ENCODE results near the gene APOBEC3C.

- TF ChIP-seq CTCF (conservative IDR thresholded peaks at IDR 0.05 in 1 of 2, IDR thresholded peaks at IDR 0.05 in 1 of 2; ENCODE audit: low read depth in 1 of 2, low read length in 2 of 2) (no peak), EZH2 (IDR thresholded peaks at IDR 0.05; ENCODE audit: low read length, missing control alignments) (no peak)
These were observed 15.2 kb downstream of the APOBEC3C start for GRCh38 chr22:39029227-39029626.
